ENCODE data around the gene ELMO1. TPM values are rescaled to one million over a fixed set of nuclear protein-coding genes. Genes with fewer than 3 reads are reported as not detected.

ELMO1 gene
- total and polyA plus RNA-seq, 2 donors from 2014 or later = 6.0 to 35.4 TPM

DNA sequence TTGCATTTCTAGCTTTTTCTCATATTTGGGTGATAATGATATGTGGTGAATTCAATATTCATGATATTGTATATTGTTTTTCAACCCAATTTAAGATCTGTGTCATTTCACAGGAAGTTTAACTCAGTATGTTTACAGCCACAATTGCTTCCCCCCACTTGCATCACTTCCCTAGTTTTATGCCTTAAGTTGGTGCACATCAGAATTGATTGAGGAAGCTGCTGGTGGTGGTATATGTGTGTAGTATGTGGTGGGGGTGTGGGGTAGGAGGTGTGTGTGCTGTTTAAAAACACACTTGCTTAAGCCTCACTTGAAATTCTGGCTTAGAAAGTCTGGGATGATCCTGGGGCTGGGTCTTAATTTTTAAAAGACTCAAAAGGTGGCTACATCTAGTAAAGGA is 479.3 kb downstream of the ELMO1 start:
- TF ChIP-seq, protein P1, sequence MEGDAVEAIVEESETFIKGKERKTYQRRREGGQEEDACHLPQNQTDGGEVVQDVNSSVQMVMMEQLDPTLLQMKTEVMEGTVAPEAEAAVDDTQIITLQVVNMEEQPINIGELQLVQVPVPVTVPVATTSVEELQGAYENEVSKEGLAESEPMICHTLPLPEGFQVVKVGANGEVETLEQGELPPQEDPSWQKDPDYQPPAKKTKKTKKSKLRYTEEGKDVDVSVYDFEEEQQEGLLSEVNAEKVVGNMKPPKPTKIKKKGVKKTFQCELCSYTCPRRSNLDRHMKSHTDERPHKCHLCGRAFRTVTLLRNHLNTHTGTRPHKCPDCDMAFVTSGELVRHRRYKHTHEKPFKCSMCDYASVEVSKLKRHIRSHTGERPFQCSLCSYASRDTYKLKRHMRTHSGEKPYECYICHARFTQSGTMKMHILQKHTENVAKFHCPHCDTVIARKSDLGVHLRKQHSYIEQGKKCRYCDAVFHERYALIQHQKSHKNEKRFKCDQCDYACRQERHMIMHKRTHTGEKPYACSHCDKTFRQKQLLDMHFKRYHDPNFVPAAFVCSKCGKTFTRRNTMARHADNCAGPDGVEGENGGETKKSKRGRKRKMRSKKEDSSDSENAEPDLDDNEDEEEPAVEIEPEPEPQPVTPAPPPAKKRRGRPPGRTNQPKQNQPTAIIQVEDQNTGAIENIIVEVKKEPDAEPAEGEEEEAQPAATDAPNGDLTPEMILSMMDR (IDR thresholded peaks at IDR 0.05; ENCODE audit: borderline replicate concordance, extremely low read depth, insufficient read depth) = no peak
- intact Hi-C loops (cut with DNase I) = no loop called here
- Histone ChIP-seq H3K9me3 (ENCODE audit: control insufficient read depth in 2 of 3, insufficient read depth in 1 of 3, low read length in 3 of 3) (no peaks in the 10 kb centered on the region), H3K36me3 (ENCODE audit: control insufficient read depth in 2 of 3, insufficient read depth in 3 of 3, low read length in 3 of 3) (no peaks in the 10 kb centered on the region), H3K4me3 (ENCODE audit: low read length in 3 of 3) (no peak overlapping the region), H3K9ac (ENCODE audit: low read length in 3 of 3) (no peak overlapping the region), H3K27me3 (ENCODE audit: control insufficient read depth, insufficient read depth, low read length) (no peaks in the 10 kb centered on the region), H3K27ac (ENCODE audit: low read depth in 2 of 2, low read length in 2 of 2) (no peak overlapping the region), H3K4me1 (ENCODE audit: control insufficient read depth in 2 of 3, insufficient read depth in 2 of 3, low read depth in 1 of 3, low read length in 3 of 3) (peaks cover 0 to 17% (median 2%) of the 10 kb centered on the region in 3 donors)
- no peak for FAIRE-seq
- no peak for DNase-seq

DNA sequence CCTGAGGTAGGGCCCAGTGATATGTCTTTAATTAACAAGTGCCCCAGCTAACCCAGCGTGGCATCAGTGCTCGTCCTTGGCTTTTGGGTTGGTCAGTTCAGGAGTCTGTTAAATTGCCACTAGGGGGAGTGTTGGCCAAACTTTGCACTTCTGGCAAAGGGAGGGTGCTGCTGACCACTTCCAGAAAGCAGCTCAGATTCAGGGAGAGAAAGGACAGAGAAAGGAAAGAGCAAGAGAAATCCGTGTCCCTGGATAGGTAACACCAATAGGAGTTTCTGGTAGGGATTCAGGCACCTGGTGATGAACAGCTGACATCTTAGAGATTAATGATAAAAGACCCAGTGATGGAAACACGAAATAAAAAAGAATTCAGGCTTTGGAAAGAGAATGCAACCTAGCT is 481.3 kb downstream of the ELMO1 start:
- Histone ChIP-seq H3K36me3 (ENCODE audit: control insufficient read depth in 2 of 3, insufficient read depth in 3 of 3, low read length in 3 of 3) (no peaks in the 10 kb centered on the region), H3K9ac (ENCODE audit: low read length in 3 of 3) (no peak overlapping the region), H3K27ac (ENCODE audit: low read depth in 2 of 2, low read length in 2 of 2) (no peak overlapping the region), H3K27me3 (ENCODE audit: control insufficient read depth, insufficient read depth, low read length) (no peaks in the 10 kb centered on the region), H3K4me3 (ENCODE audit: low read length in 3 of 3) (no peak overlapping the region), H3K9me3 (ENCODE audit: control insufficient read depth in 2 of 3, insufficient read depth in 1 of 3, low read length in 3 of 3) (no peaks in the 10 kb centered on the region), H3K4me1 (ENCODE audit: control insufficient read depth in 2 of 3, insufficient read depth in 2 of 3, low read depth in 1 of 3, low read length in 3 of 3) (peaks cover 0 to 17% (median 2%) of the 10 kb centered on the region in 3 donors)
- FAIRE-seq = peak; percentile 19
- peak in 4 of 5 donors; percentile 64 to 83 (median 70) for DNase-seq
- intact Hi-C loops (cut with DNase I) = no loop called here
- TF ChIP-seq, protein P1 (IDR thresholded peaks at IDR 0.05; ENCODE audit: borderline replicate concordance, extremely low read depth, insufficient read depth) = peak; percentile 84

DNA sequence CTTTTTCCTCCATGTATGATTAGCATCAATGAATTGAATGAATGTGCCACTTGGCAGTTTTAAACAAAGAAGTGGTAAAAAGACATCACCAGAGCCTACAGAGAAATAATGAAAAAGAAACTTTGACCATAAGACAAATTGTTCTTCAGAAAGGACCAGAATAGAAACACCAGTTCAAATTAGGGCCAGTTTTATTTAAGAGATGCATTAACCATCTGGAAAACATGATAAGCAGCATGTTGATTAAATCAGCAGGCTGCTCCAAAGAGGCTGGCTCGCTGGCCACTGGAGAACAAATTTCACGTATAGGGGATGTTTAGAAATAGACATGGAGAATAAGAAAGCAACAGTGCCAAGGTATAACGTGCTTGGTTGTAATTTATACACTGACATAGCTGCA is 482.0 kb downstream of the ELMO1 start:
- FAIRE-seq = no peak
- Histone ChIP-seq H3K27ac (ENCODE audit: low read depth in 2 of 2, low read length in 2 of 2) (no peak overlapping the region), H3K27me3 (ENCODE audit: control insufficient read depth, insufficient read depth, low read length) (no peaks in the 10 kb centered on the region), H3K36me3 (ENCODE audit: control insufficient read depth in 2 of 3, insufficient read depth in 3 of 3, low read length in 3 of 3) (no peaks in the 10 kb centered on the region), H3K4me1 (ENCODE audit: control insufficient read depth in 2 of 3, insufficient read depth in 2 of 3, low read depth in 1 of 3, low read length in 3 of 3) (peaks cover 0 to 13% (median 2%) of the 10 kb centered on the region in 3 donors), H3K9me3 (ENCODE audit: control insufficient read depth in 2 of 3, insufficient read depth in 1 of 3, low read length in 3 of 3) (no peaks in the 10 kb centered on the region), H3K4me3 (ENCODE audit: low read length in 3 of 3) (no peak overlapping the region), H3K9ac (ENCODE audit: low read length in 3 of 3) (no peak overlapping the region)
- DNase-seq = peak in 1 of 5 donors; percentile 31
- TF ChIP-seq, protein P1 (IDR thresholded peaks at IDR 0.05; ENCODE audit: borderline replicate concordance, extremely low read depth, insufficient read depth) = no peak
- intact Hi-C loops (cut with DNase I) = no loop called here

DNA sequence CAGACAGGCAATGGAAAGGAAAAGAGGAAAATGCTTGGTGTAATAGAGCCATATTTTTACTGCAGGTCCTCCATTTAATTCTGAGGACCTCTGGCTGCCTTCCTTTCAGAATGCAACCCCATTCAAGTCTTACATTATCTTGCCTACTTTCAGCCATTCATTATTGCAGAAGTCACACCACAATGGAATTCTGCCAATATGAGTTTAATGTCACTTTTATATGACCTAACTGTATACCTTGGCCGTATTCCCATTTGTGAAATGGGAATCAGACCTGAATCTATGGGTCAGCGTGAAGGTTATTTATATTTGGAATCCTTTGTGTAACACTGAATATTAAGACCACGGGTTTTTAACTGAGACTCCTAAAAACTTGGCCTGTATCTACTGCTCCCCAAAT is 482.6 kb downstream of the ELMO1 start:
- intact Hi-C loops (cut with DNase I) = no loop called here
- peaks cover 0 to 7% (median 2%) of the 10 kb centered on the region in 3 donors for H3K4me1 ChIP-seq (ENCODE audit: control insufficient read depth in 2 of 3, insufficient read depth in 2 of 3, low read depth in 1 of 3, low read length in 3 of 3)
- no peak overlapping the region for H3K4me3 ChIP-seq (ENCODE audit: low read length in 3 of 3)
- H3K27ac ChIP-seq (ENCODE audit: low read depth in 2 of 2, low read length in 2 of 2) = no peak overlapping the region
- H3K9ac ChIP-seq (ENCODE audit: low read length in 3 of 3) = no peak overlapping the region
- no peaks in the 10 kb centered on the region for H3K27me3 ChIP-seq (ENCODE audit: control insufficient read depth, insufficient read depth, low read length)
- H3K36me3 ChIP-seq (ENCODE audit: control insufficient read depth in 2 of 3, insufficient read depth in 3 of 3, low read length in 3 of 3) = no peaks in the 10 kb centered on the region
- peak in 1 of 5 donors; percentile 32 for DNase-seq
- TF ChIP-seq, protein P1 (IDR thresholded peaks at IDR 0.05; ENCODE audit: borderline replicate concordance, extremely low read depth, insufficient read depth) = no peak
- no peak for FAIRE-seq
- no peaks in the 10 kb centered on the region for H3K9me3 ChIP-seq (ENCODE audit: control insufficient read depth in 2 of 3, insufficient read depth in 1 of 3, low read length in 3 of 3)

All from kidney (tissue), 14 donors.